CD8-positive, alpha-beta memory T cell (primary cell): ENCODE data around the gene MEGF6. TPM values are rescaled to one million over a fixed set of nuclear protein-coding genes. Genes with fewer than 3 reads are reported as not detected.

Experiments used
- CTCF ChIA-PET: fragments of 350-600 bp; sonication (Branson Sonifier 250); formaldehyde crosslinking; loops from one replicate; lab custom pipeline; 2021; ENCODE audit warnings: antibody characterized with exemption; lab: Charles Lee
- POLR2A ChIA-PET: fragments of 350-600 bp; sonication (Branson Sonifier 250); formaldehyde crosslinking; loops from one replicate; lab custom pipeline; 2021; ENCODE audit warnings: antibody characterized with exemption; lab: Charles Lee
- DNase-seq, 5 donors: peaks; one replicate each; pipeline versions ENCODE4 v3.0.0 to v3.0.0-alpha.2; 2020 to 2022; ENCODE audit warnings: mixed read lengths in 1 of 5
- H3K27ac ChIP-seq: one replicate; pipeline ENCODE4 v1.7.0; 2013; ENCODE audit warnings: low read depth, mild to moderate bottlenecking, low read length, moderate library complexity
- H3K27me3 ChIP-seq: 2 replicates; pipeline ENCODE4 v1.7.0; 2013; ENCODE audit warnings: low read length, mild to moderate bottlenecking; ENCODE audit not compliant: insufficient read depth, poor library complexity, severe bottlenecking
- H3K36me3 ChIP-seq: 2 replicates; pipeline ENCODE4 v1.7.0; 2013; ENCODE audit warnings: mild to moderate bottlenecking, low read length, moderate library complexity; ENCODE audit not compliant: insufficient read depth
- H3K4me1 ChIP-seq: 2 replicates; pipeline ENCODE4 v1.7.0; 2013; ENCODE audit warnings: mild to moderate bottlenecking, low read length, moderate library complexity; ENCODE audit not compliant: insufficient read depth
- H3K4me3 ChIP-seq: 2 replicates; pipeline ENCODE4 v1.7.0; 2013; ENCODE audit warnings: mild to moderate bottlenecking, low read length
- H3K9me3 ChIP-seq: 2 replicates; pipeline ENCODE4 v1.7.0; 2013; ENCODE audit warnings: mild to moderate bottlenecking, low read length
- H3K27ac Mint-ChIP-seq, 8 donors: one replicate each; pipeline ENCODE4 v1.8.0; 2020 to 2021; ENCODE audit warnings: mixed read lengths in 8 of 8, mild to moderate bottlenecking in 6 of 8, inconsistent platforms in 3 of 8, moderate library complexity in 3 of 8
- H3K27me3 Mint-ChIP-seq, 2 donors: one replicate each; pipeline ENCODE4 v1.8.0; 2020 to 2021; ENCODE audit warnings: mixed read lengths in 2 of 2, mild to moderate bottlenecking in 1 of 2, moderate library complexity in 1 of 2
- H3K36me3 Mint-ChIP-seq, 3 donors: one replicate each; pipeline ENCODE4 v1.8.0; 2020 to 2021; ENCODE audit warnings: mixed read lengths in 3 of 3, inconsistent platforms in 1 of 3, mild to moderate bottlenecking in 1 of 3
- H3K4me1 Mint-ChIP-seq, 3 donors: one replicate each; pipeline ENCODE4 v1.8.0; 2020 to 2021; ENCODE audit warnings: mixed read lengths in 3 of 3, inconsistent platforms in 1 of 3, mild to moderate bottlenecking in 1 of 3
- H3K4me3 Mint-ChIP-seq, 7 donors: one replicate each; pipeline ENCODE4 v1.8.0; 2020 to 2021; ENCODE audit warnings: mixed read lengths in 7 of 7, mild to moderate bottlenecking in 6 of 7, moderate library complexity in 4 of 7, inconsistent platforms in 2 of 7
- H3K9me3 Mint-ChIP-seq, 5 donors: one replicate each; pipeline ENCODE4 v1.8.0; 2020 to 2022; ENCODE audit warnings: mixed read lengths in 5 of 5, mild to moderate bottlenecking in 3 of 5, moderate library complexity in 2 of 5, inconsistent platforms in 1 of 5
- polyA plus RNA-seq: library from polyadenylated mRNA; unstranded; fragments of 300-500 nt; fragmentation: Illumina TruSeq; gene quantifications from one replicate; pipeline ENCODE4 v1.2.3, GENCODE V29; 2021
- total RNA-seq, 2 experiments: library from RNA; stranded (reverse); gene quantifications; one replicate each; pipeline ENCODE4 v1.2.3, GENCODE V29; 2021

Gene MEGF6
- total and polyA plus RNA-seq, 3 experiments from 2014 or later = 3.4 to 12.0 (median 10.8) TPM

DNA sequence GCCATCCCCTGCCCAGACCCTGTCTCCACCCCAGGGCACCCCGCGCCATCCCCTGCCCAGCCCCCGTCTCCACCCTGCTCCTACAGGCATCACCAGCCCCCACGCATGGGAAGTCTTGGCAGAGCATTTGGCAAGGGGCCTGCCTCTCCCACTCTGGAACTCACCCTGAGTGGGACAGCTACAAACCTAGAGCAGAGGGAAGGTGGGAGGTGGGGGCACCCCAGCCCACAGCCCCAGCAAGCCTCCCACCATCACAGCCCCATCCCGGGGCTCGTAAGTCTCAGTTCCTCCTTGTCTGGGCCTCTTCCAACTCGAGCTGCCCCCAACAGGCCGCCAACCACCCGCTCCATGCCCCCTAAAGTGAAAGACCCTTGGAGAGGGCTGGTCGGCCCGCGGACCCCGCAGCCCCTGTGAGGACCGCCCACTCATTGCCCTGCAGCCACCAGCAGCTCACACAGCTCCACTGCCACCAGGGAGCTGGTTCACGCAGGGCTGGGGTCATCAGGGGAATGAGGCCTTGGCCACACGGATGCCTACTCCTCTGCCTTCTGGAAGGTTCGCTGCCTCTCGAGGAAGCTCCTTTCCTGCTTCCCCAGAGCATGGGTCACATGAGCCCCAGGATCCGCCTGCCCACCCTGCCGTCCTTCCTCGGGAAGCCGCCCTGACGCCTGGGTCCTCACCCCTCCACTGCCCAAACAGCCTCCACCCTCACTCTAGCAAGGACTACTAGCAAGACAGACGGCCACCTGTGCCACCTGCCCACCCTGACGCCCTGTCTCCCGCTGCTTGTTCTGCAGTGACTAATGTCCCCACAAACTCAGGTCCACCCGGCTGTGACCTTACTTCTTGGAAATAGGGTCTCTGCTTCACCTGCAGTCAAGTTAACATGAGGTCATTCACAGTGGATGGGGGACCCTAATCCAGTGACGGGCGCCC, 14.4 kb downstream of the MEGF6 start:
- Histone ChIP-seq H3K36me3 (no peaks in the 10 kb centered on the region), H3K27ac (no peak overlapping the region), H3K27me3 (no peaks in the 10 kb centered on the region), H3K4me3 (peak overlapping the region; percentile 34), H3K4me1 (peaks cover 26% of the 10 kb centered on the region), H3K9me3 (no peaks in the 10 kb centered on the region)
- CTCF ChIA-PET = interaction anchor here (0.9 to 1.0 kb wide), 2 partner anchors 22 to 24 kb away, joined by 3 read pairs; no protein-coding TSS in a partner anchor
- POLR2A ChIA-PET = no interaction called here
- Mint-ChIP-seq H3K27me3 (peaks cover 0 to 4% of the 10 kb centered on the region in 2 donors), H3K36me3 (no peaks in the 10 kb centered on the region), H3K4me3 (peak overlapping the region; percentile 41 to 88 (median 80)), H3K9me3 (no peaks in the 10 kb centered on the region), H3K4me1 (peaks cover 14 to 24% (median 15%) of the 10 kb centered on the region in 3 donors), H3K27ac (peak overlapping the region; percentile 7 to 85 (median 63))
- DNase-seq = no peak

DNA sequence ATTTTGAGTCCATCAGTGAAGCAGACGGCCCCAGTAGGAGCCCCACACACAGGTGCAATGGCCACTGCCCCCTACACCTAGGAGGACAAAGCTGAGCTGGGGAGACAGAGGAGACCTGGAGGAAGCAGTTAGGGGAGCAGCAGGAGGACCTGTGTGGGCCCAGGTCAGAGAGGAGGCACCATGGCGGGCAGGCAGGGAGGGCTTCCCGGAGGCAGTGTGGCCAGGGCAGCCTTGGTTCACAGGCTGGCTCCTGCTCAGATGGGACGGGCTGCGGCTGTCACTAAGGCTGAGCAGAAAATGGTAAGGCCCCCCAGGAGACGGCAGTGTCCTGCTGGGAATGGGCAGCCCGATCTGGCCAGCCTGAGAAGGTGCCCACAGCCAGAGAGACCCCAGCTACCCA, 15.4 kb downstream of the MEGF6 start:
- no peak for DNase-seq
- Mint-ChIP-seq H3K4me3 (peak overlapping the region in 1 of 7 donors; percentile 28), H3K4me1 (peaks cover 14 to 24% (median 15%) of the 10 kb centered on the region in 3 donors), H3K27me3 (peaks cover 0 to 4% of the 10 kb centered on the region in 2 donors), H3K9me3 (no peaks in the 10 kb centered on the region), H3K27ac (peak overlapping the region in 1 of 8 donors; percentile 36), H3K36me3 (no peaks in the 10 kb centered on the region)
- H3K36me3 ChIP-seq = no peaks in the 10 kb centered on the region
- H3K4me3 ChIP-seq = no peak overlapping the region
- no peak overlapping the region for H3K27ac ChIP-seq
- no peaks in the 10 kb centered on the region for H3K27me3 ChIP-seq
- H3K9me3 ChIP-seq = no peaks in the 10 kb centered on the region
- ChIA-PET CTCF (no interaction called here), POLR2A (no interaction called here)
- peaks cover 26% of the 10 kb centered on the region for H3K4me1 ChIP-seq

DNA sequence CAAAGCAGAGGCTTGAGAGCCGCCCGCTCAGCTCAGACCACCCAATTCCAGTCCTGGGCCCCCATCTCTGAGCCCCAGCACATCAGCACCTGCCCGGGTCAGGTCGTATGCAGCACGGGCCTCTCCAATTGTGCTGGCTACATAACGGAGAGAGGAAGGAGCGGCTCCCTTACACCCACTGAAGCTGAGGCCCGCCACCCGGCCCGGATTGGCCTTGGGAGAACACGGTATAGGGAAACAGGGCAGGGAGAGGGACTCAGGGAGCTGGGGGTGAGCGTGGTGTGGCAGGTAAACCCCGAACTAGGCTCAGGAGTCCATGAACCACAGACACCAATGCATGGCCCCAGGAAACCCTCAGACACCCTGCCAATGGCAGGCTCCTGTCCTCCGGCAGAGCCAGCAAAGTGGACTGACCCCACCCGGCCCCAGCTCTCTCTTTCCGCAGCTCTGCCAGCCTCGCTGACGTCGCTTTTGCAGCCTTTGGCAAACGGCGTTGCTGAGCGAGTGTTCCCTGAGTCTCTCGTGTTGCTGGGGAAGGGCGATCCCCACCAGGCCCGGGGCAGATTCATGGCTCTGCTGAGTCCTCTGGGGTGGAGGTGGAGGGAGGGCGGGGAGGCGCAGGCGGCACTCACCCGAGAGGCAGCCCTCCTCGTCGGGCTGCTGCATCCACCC, 16.5 kb downstream of the MEGF6 start:
- no peak for DNase-seq
- Mint-ChIP-seq H3K36me3 (no peaks in the 10 kb centered on the region), H3K4me3 (no peak overlapping the region), H3K27ac (no peak overlapping the region), H3K27me3 (peaks cover 0 to 4% of the 10 kb centered on the region in 2 donors), H3K4me1 (peaks cover 14 to 24% (median 15%) of the 10 kb centered on the region in 3 donors), H3K9me3 (no peaks in the 10 kb centered on the region)
- ChIA-PET POLR2A (interaction anchor here (0.6 kb wide), 1 partner anchor 188 kb away, joined by 3 read pairs; no protein-coding TSS in a partner anchor), CTCF (no interaction called here)
- H3K27me3 ChIP-seq = no peaks in the 10 kb centered on the region
- no peak overlapping the region for H3K4me3 ChIP-seq
- no peaks in the 10 kb centered on the region for H3K9me3 ChIP-seq
- no peaks in the 10 kb centered on the region for H3K36me3 ChIP-seq
- no peak overlapping the region for H3K27ac ChIP-seq
- H3K4me1 ChIP-seq = peaks cover 26% of the 10 kb centered on the region

DNA sequence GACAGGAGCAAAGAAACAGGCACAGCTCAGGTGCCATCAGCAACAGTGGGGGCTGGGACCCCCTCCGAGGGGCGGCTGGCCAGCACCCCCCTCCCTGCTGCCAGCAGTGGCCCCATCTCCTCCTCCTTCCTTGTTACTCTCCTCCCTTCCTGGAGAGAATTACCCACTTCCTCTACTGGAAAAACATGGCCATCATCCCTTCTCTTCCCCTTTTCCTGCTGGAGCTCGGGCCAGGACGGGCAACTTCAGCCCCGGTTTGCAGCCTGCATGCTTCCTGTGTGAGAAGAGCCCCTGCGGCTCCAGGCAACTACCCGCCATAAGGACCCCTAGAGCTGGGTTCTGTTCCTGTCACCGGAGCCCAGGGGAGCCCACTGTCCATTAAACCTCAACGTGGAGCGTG, 17.6 kb downstream of the MEGF6 start:
- Histone ChIP-seq H3K27ac (no peak overlapping the region), H3K4me3 (no peak overlapping the region), H3K4me1 (peaks cover 20% of the 10 kb centered on the region), H3K9me3 (no peaks in the 10 kb centered on the region), H3K27me3 (no peaks in the 10 kb centered on the region), H3K36me3 (no peaks in the 10 kb centered on the region)
- DNase-seq = no peak
- H3K36me3 Mint-ChIP-seq = no peaks in the 10 kb centered on the region
- ChIA-PET POLR2A (no interaction called here), CTCF (interaction anchor here (1.3 kb wide), 1 partner anchor 27 kb away, joined by 4 read pairs; no protein-coding TSS in a partner anchor)
- H3K9me3 Mint-ChIP-seq = no peaks in the 10 kb centered on the region
- no peak overlapping the region for H3K4me3 Mint-ChIP-seq
- H3K27me3 Mint-ChIP-seq = peaks cover 0 to 4% of the 10 kb centered on the region in 2 donors
- no peak overlapping the region for H3K27ac Mint-ChIP-seq
- peaks cover 11 to 18% (median 15%) of the 10 kb centered on the region in 3 donors for H3K4me1 Mint-ChIP-seq

DNA sequence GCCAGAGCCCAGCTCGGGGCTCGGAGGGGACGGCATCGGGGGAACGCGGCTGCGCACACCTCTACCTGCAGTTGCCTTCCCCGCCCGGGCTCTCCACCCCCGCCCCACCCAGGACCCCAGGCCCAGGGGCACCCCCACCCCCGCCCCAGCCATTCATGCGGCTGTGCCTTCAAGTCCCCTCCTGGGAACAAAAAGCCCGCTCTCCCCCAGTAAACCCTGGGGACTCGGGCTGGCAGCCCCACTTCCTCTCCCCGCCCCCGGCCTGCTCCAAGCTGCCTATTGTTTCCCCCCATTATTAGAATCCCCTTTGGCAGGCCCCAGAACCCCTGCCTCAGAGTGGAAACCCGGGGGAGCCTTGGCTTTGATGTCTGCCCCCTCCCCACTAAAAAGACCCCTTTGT, 18.0 kb downstream of the MEGF6 start:
- Histone ChIP-seq H3K27ac (no peak overlapping the region), H3K4me3 (no peak overlapping the region), H3K4me1 (peaks cover 16% of the 10 kb centered on the region), H3K36me3 (no peaks in the 10 kb centered on the region), H3K27me3 (no peaks in the 10 kb centered on the region), H3K9me3 (no peaks in the 10 kb centered on the region)
- DNase-seq = no peak
- CTCF ChIA-PET = interaction anchor here (1.3 kb wide), 1 partner anchor 28 kb away, joined by 4 read pairs; no protein-coding TSS in a partner anchor
- Mint-ChIP-seq H3K36me3 (no peaks in the 10 kb centered on the region), H3K27ac (no peak overlapping the region), H3K4me1 (peaks cover 11 to 15% (median 13%) of the 10 kb centered on the region in 3 donors), H3K4me3 (no peak overlapping the region), H3K27me3 (peaks cover 0 to 4% of the 10 kb centered on the region in 2 donors), H3K9me3 (no peaks in the 10 kb centered on the region)
- POLR2A ChIA-PET = no interaction called here

DNA sequence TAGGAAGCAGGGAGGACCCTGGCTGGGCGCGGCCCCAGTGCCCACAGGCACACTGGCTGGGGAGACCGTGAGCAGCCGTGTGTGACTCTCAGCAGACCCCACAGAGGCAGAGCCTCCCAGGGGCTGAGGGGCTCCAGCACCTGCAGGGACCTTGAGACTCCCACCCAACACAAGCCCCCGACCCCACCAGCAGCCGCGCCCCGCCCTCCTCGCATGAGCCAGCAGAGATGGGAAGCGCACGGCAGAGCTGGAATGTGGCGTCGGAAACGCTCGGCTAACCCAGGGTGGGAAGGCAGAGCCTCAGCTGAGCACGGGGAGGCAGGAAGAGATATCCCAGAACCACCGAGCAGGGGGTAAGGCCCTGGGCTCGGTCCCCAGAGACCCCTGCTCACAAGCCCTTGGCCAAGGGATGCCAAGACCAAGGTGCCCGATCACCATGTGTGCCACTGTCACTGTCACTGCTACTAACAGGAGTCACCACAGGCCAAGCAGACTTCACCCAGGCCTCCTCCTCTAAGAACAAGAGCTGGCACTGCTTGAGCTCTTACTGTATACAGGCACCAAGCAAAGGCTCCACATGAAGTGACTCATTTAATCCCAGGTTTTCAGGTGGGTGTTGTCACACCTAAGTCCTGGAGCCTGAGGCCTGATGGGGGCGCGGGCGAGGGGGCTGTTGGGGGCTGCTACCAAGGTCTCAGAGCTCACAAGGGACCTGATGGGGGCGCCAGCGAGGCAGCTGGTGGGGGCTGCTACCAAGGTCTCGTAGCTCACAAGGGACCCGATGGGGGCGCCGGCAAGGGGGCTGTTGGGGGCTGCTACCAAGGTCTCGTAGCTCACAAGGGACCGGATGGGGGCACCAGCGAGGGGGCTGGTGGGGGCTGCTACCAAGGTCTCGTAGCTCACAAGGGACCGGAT, 20.1 kb downstream of the MEGF6 start:
- Mint-ChIP-seq H3K27me3 (peaks cover 0 to 5% of the 10 kb centered on the region in 2 donors), H3K27ac (peak overlapping the region in 1 of 8 donors; percentile 54), H3K4me1 (no peaks in the 10 kb centered on the region), H3K36me3 (no peaks in the 10 kb centered on the region), H3K4me3 (no peak overlapping the region), H3K9me3 (no peaks in the 10 kb centered on the region)
- H3K4me1 ChIP-seq = no peaks in the 10 kb centered on the region
- H3K36me3 ChIP-seq = no peaks in the 10 kb centered on the region
- CTCF ChIA-PET = no interaction called here
- H3K27ac ChIP-seq = no peak overlapping the region
- no peaks in the 10 kb centered on the region for H3K9me3 ChIP-seq
- POLR2A ChIA-PET = no interaction called here
- H3K27me3 ChIP-seq = no peaks in the 10 kb centered on the region
- no peak for DNase-seq
- H3K4me3 ChIP-seq = no peak overlapping the region

DNA sequence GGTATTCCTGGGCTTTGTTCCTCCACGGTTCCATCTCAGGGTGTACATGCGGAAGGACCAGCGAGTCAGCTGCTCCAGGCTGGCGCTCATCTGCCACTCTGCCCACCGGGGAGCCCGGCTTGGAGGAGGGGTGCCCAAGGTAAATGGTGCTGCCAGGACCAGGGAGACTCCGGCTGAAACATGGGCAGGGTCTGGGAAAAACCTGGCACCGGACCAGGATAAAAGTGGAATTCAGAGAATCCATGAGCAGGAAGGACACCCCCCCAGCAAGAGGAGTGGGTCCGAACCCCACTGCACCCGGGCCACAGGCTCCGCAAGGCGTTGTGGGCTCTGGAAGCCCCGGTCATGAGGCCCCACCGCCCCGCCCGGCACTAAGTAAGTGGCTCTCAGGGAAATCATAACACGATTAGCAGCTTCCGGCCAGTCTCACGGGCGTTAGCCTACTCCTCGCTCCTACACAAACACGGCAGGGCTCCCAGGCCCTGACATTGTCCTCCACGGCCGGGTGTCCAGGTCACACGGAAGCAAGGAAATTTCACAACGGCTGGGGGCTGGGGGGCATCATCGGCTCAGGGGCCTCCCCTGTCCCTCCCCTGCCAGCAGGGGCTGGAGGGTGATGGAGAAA, 21.1 kb downstream of the MEGF6 start:
- H3K36me3 ChIP-seq = no peaks in the 10 kb centered on the region
- no peak overlapping the region for H3K27ac ChIP-seq
- ChIA-PET CTCF (no interaction called here), POLR2A (no interaction called here)
- H3K4me1 Mint-ChIP-seq = no peaks in the 10 kb centered on the region
- DNase-seq = no peak
- H3K27me3 Mint-ChIP-seq = peaks cover 0 to 3% of the 10 kb centered on the region in 2 donors
- H3K9me3 Mint-ChIP-seq = no peaks in the 10 kb centered on the region
- H3K4me1 ChIP-seq = no peaks in the 10 kb centered on the region
- no peak overlapping the region for H3K27ac Mint-ChIP-seq
- H3K4me3 Mint-ChIP-seq = no peak overlapping the region
- H3K4me3 ChIP-seq = no peak overlapping the region
- H3K9me3 ChIP-seq = no peaks in the 10 kb centered on the region
- H3K36me3 Mint-ChIP-seq = no peaks in the 10 kb centered on the region
- H3K27me3 ChIP-seq = no peaks in the 10 kb centered on the region
